Thoracic aorta (tissue), 2 donors: ENCODE measurements around the gene NEK7. TPM values are rescaled to one million over a fixed set of nuclear protein-coding genes. Genes with fewer than 3 reads are reported as not detected.

ENCODE experiments used
- ATAC-seq: fragments of 150-250 bp; one replicate; pipeline ENCODE4 v1.8.0; 2017; ENCODE audit warnings: low read depth; ENCODE audit not compliant: insufficient number of reproducible peaks, low FRiP score
- DNase-seq: peaks from one replicate; pipeline ENCODE4 v3.0.0-alpha.2; 2020; ENCODE audit warnings: low spot score
- H3K27ac ChIP-seq, 2 donors: fragments of 200-600 bp; sonication (generic); 1 replicate in 1 of 2; 2 replicates in 1 of 2; pipeline ENCODE4 v1.5.1; 2016; ENCODE audit warnings: mild to moderate bottlenecking in 2 of 2, moderate library complexity in 2 of 2
- H3K27me3 ChIP-seq: fragments of 200-600 bp; sonication (generic); replicated peaks from 2 replicates; pipeline ENCODE4 v1.6.0; 2016; ENCODE audit warnings: mild to moderate bottlenecking; ENCODE audit not compliant: insufficient read depth
- H3K36me3 ChIP-seq: fragments of 200-600 bp; sonication (generic); one replicate; pipeline ENCODE4 v1.5.1; 2016
- H3K4me1 ChIP-seq, 2 donors: fragments of 200-600 bp; sonication (generic); 1 replicate in 1 of 2; 2 replicates in 1 of 2; pipeline versions ENCODE4 v1.5.1 to v1.6.0; 2016; ENCODE audit warnings: low read depth in 2 of 2, mild to moderate bottlenecking in 1 of 2; ENCODE audit not compliant: control insufficient read depth in 1 of 2
- H3K4me3 ChIP-seq: fragments of 200-600 bp; sonication (generic); 2 replicates; pipeline ENCODE4 v1.5.1; 2016; ENCODE audit warnings: mild to moderate bottlenecking
- H3K9me3 ChIP-seq: fragments of 200-600 bp; sonication (generic); 2 replicates; pipeline ENCODE4 v1.5.1; 2016
- total RNA-seq, 2 donors: library from RNA; depleted of rRNA; stranded (reverse); fragments of >200 nt; gene quantifications; one replicate each; pipeline versions ENCODE4 v1.1.0 to v1.2.3, GENCODE V29; 2016
- TF ChIP-seq, protein P1 (sequence below): fragments of 200-600 bp; sonication (generic); IDR thresholded peaks from one replicate; pipeline ENCODE4 v1.5.1; 2019; ENCODE audit warnings: antibody characterized with exemption

The NEK7 gene
- total RNA-seq, 2 donors from 2014 or later = 118 to 155 TPM

DNA sequence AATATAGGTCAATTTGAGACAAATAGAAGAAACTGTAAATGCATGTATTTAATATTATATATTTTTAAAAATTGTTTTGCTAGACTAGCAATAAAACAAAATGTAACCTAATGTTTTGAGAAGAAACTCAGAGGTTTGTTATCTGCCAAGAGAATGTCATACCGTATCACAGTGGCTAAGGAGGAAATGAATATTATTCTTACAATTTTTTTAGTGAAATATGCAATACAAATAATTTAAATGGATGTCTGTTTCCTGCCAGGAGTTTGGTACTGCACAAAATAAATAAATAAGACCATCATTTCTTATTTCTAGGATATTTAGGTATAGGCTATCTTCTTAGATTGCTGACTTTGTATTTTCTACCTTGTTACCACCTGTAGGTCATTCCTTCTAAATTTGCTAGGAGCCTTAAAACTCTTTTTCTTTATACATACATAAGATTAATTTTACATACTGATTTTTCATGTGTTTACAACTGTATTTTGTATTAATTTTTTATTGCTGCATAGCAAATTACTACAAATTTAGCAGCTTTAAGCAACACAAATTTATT lies 113.6 kb downstream of the NEK7 start:
- no peaks in the 10 kb centered on the region for H3K27me3 ChIP-seq
- H3K9me3 ChIP-seq = no peaks in the 10 kb centered on the region
- peaks cover 11 to 48% of the 10 kb centered on the region in 2 donors for H3K4me1 ChIP-seq
- DNase-seq (no peak), ATAC-seq (no peak)
- peaks cover 2% of the 10 kb centered on the region for H3K36me3 ChIP-seq
- H3K27ac ChIP-seq = no peak overlapping the region
- H3K4me3 ChIP-seq = no peak overlapping the region
- TF ChIP-seq, protein P1, sequence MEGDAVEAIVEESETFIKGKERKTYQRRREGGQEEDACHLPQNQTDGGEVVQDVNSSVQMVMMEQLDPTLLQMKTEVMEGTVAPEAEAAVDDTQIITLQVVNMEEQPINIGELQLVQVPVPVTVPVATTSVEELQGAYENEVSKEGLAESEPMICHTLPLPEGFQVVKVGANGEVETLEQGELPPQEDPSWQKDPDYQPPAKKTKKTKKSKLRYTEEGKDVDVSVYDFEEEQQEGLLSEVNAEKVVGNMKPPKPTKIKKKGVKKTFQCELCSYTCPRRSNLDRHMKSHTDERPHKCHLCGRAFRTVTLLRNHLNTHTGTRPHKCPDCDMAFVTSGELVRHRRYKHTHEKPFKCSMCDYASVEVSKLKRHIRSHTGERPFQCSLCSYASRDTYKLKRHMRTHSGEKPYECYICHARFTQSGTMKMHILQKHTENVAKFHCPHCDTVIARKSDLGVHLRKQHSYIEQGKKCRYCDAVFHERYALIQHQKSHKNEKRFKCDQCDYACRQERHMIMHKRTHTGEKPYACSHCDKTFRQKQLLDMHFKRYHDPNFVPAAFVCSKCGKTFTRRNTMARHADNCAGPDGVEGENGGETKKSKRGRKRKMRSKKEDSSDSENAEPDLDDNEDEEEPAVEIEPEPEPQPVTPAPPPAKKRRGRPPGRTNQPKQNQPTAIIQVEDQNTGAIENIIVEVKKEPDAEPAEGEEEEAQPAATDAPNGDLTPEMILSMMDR = no peak

DNA sequence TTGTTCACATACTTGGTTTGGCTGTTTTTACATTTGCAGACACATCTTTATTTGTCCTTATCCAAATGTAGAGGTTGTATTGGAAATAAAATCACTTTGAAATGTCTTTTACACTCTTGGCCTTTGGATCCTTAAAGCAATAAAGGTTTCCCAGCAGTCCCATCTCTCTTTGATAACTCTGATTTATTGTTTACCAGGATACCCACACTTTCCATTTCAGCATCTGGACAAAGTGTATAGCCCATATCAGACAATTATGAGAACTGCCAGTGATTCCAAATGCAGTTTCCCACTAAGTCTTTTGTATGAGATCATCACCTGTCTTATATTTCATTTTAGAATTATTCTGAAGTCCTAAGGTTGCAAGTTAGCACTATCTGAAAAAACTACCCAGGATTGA lies 114.7 kb downstream of the NEK7 start:
- TF ChIP-seq, protein P1 = no peak
- H3K4me3 ChIP-seq = no peak overlapping the region
- no peak for DNase-seq

DNA sequence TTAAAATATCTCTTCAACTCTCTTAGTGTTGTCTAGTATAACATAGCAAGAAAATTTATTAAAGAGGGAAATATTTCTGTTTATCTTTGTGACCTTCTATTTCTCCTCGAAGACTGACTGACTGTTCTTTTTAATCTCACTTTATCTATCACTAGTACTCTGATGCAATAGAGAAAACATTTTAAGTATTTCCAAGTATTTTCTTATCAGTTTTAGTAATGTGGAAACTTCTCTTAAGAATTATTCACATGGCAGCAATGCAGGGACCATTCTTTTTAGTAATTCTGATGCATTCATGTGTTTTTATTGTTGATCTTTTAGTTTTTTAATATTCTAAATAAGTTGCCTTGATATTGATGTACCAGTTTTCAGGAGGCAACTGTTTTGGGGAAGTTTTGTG lies 115.7 kb downstream of the NEK7 start:
- Histone ChIP-seq H3K27ac (no peak overlapping the region), H3K36me3 (no peaks in the 10 kb centered on the region), H3K4me1 (peaks cover 11 to 46% of the 10 kb centered on the region in 2 donors), H3K27me3 (no peaks in the 10 kb centered on the region), H3K4me3 (no peak overlapping the region), H3K9me3 (no peaks in the 10 kb centered on the region)
- DNase-seq (no peak), ATAC-seq (no peak)
- TF ChIP-seq, protein P1 = no peak

More for the DNA sequence above, 114.7 kb downstream of the NEK7 start:
- H3K4me1 ChIP-seq = peaks cover 11 to 47% of the 10 kb centered on the region in 2 donors
- H3K9me3 ChIP-seq = no peaks in the 10 kb centered on the region
- H3K27me3 ChIP-seq = no peaks in the 10 kb centered on the region
- no peak overlapping the region for H3K27ac ChIP-seq
- ATAC-seq = no peak
- H3K36me3 ChIP-seq = no peaks in the 10 kb centered on the region

DNA sequence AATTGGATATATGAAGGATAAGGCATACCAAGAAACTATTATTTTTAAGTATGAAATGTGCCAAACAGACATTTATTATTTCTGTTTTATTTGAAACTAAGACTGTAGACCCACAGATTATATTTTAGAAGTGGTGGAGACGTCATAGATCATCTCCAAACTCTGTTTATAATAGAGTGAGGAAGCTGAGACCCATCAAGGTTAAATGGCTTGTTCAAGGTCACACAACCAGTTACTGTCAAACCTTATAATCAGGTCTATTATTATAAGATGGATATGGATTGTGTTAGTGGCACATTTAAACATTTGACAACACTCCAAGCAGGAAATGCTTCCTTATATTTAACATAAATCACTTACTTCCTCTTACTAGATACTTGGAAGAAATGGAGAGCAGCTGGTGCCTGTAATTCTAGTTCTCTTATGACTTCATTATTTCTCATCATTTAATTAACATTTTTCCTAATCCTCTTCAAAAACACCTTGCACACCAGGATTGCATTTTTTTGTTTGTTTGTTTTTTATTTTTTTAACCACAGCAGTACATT lies 117.0 kb downstream of the NEK7 start:
- TF ChIP-seq, protein P1 = no peak
- Histone ChIP-seq H3K36me3 (no peaks in the 10 kb centered on the region), H3K9me3 (no peaks in the 10 kb centered on the region), H3K27me3 (no peaks in the 10 kb centered on the region), H3K27ac (no peak overlapping the region), H3K4me3 (no peak overlapping the region), H3K4me1 (peaks cover 11 to 33% of the 10 kb centered on the region in 2 donors)
- ATAC-seq (no peak), DNase-seq (no peak)

DNA sequence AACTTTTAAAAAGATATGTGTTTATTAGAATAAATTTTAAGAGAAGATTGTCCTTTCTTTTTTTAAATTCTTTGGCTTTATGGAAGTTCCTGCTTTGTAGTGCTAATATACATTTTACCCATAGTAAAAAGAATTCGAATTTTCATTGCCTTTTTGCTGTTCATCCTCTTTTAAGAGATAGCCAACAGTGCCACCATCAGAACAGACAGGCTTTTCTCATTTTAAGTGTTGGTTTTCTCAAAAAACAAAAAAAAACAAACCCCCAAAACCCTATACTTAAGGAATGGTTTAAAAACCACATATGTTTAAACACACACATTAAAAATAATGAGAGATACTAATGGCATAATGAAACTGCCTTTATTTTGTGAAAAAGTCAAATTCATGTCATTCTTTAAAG lies 118.8 kb downstream of the NEK7 start:
- no peaks in the 10 kb centered on the region for H3K9me3 ChIP-seq
- no peaks in the 10 kb centered on the region for H3K27me3 ChIP-seq
- ATAC-seq = no peak
- no peak overlapping the region for H3K27ac ChIP-seq
- TF ChIP-seq, protein P1 = no peak
- no peak overlapping the region for H3K4me3 ChIP-seq
- no peak for DNase-seq
- peaks cover 11 to 20% of the 10 kb centered on the region in 2 donors for H3K4me1 ChIP-seq
- no peaks in the 10 kb centered on the region for H3K36me3 ChIP-seq
